ENCODE data around the gene MAS1L.
"Not testable (repeated sequence)": the region's sequence is repeated elsewhere in the genome, so short reads cannot be mapped to it uniquely, and the experiment has no call there.

The MAS1L gene

DNA sequence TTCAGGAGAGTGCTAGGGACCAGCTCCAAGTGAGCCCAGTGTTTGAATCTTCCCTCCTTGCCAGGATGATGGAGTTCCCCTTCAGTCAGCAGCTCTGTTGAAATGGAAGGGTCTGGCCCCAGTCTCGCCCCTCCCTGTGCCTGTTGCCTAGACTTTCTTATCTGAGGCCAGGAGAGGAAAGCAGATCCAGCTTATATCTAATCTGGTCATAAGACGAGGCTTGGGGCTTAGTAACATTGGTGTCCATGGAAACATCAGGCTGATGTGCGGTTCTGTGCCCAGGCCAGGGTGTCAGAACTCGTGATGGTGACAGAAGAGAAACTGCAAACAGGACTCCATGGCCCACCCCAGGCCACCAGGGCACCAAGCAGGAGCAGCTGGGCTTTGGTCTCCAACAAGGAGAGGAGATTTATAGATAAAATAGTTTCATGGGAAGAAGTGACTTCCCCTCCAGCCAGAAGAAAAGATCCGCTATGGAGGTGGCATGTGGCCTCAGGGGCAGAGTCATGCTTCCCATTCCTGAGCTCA is 9.8 kb downstream of the MAS1L start:
- DNase-seq: no peak

DNA sequence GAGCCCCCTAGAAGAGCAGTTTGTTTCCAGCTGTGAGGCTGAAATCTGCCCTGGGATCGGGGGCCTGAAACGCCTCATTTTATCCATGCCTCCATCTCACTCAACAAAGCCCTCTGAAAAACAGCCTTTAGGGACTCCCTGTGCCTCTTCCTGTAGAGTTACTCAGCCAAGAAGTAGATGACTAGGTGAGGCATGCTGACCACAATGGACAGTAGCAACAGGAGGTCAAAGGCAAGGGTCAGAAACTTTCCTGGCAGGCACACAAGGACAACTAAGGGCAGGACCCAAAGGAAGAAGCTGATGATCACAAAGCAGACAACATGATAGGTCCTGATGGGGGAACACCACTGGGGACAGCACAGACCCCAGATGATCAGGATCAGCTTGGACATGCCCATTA is 12.8 kb downstream of the MAS1L start:
- no peak for DNase-seq

DNA sequence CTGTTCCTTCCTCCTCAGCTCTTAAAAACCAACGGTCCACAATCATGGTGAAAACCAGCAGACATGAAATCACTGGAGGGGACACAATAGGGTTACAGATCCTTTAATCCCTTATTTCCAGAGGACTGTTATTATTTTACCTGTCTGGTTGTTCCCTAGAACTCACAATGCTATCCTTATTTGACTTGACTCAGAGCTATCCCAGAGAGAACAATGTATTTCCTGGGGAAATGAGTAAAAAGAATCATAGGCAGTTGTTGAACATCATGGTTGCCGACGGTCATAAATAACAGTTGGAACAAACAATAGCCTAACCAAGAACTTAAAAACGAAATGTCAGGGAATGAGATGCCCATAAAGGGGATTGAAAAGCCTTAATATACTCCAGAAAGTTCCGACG is 21.5 kb downstream of the MAS1L start:
- DNase-seq: no peak

DNA sequence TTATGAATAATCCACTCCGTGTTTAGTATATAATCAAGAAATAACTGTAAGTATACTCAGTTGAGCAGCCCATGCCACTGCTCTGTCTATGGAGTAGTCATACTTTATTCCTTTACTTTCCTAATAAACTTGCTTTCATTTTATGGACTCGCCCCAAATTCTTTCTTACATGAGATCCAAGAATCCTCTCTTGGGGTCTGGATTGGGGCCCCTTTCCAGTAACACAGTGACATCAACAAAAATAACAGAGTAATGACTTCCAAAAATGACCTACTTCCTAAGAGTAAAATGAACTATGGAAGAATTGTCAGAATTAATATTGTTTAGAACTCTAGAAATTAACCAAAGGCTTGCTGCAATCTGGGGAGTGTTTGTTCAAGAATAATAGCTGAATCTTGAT is 22.0 kb downstream of the MAS1L start:
- no peak for DNase-seq

DNA sequence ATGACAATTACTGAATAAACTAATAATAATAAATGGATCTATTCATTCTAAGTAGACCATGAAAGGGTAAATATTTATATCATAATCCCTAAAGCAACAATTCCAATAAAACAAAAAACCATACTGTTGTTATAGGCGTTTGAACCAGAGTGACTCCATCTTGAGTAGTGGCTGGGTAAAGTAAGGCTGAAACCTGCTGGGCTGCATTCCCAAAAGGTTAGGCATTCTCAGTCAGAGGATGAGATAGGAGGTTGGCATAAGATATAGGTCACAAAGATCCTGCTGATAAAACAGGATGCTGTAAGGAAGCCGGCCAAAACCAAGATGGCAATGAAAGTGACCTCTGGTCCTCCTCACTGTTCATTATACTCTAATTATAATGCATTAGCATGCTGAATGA is 22.5 kb downstream of the MAS1L start:
- no peak for DNase-seq

DNA sequence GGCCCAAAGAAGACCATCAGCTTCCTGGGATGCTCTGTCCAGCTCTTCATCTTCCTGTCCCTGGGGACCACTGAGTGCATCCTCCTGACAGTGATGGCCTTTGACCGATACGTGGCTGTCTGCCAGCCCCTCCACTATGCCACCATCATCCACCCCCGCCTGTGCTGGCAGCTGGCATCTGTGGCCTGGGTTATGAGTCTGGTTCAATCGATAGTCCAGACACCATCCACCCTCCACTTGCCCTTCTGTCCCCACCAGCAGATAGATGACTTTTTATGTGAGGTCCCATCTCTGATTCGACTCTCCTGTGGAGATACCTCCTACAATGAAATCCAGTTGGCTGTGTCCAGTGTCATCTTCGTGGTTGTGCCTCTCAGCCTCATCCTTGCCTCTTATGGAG is 25.7 kb downstream of the MAS1L start:
- no peak for DNase-seq

DNA sequence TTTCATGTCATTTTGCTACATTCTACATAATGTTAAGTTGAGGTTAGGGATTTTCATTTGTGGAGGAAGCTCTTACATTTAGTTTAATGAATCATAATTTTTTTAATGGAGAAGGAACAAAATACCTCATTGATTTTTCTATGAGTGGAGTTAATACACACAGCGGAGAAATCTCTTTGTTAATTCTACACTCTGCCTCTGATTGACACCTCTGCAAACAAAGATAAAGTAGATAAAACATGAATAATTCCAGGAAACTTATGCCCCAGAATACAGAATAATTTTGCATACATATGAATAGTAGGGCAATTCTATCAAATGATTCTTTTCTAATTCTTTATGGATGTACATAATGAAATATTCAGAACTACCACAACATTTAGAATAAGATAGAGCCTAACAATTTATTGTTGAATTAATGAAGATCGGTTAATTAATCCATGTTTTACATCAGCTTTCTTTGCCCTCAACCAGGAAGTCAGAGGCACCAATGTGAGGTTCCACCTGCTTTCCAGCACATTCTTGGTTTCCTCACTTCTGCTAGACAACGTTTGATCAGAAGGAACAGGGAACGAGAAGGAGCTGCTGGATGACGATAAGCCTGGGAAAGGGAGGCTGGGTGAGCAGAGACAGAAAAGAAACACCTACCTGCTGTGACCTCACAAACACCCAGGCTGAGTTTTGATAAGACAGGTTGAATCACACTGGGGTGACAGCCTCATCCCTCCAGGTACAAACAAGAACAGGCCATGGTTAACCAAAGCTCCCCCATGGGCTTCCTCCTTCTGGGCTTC is 26.5 kb downstream of the MAS1L start:
- DNase-seq: no peak

DNA sequence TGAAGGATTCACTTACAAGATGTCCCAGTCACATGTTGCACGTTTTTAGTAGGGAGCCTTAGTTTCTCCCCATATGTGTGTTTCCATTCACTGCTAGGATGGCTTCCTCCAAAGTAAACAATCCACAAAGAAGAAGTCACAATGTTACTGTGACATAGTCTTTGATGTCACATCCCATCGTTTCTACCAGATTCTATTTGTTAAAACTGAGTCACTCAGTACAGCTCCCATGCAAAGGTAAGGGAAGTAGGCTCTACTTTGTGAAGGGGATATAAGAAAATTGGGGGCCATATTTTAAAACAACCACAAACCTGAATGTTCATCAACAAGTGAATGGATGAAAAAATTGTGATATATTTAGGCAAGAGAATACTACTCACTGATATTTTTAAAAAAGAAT is 30.8 kb downstream of the MAS1L start, which contains the start of the genes OR11A1 and OR2H1:
TSS of gene OR11A1 (minus strand) at position 101 of the 400 bp plus-strand sequence. CDS start 29,430 bp downstream, outside the sequence.
TSS of gene OR2H1 (plus strand) at position 185 of the 400 bp plus-strand sequence. CDS start 4,615 bp downstream, outside the sequence.
- no peak for DNase-seq

DNA sequence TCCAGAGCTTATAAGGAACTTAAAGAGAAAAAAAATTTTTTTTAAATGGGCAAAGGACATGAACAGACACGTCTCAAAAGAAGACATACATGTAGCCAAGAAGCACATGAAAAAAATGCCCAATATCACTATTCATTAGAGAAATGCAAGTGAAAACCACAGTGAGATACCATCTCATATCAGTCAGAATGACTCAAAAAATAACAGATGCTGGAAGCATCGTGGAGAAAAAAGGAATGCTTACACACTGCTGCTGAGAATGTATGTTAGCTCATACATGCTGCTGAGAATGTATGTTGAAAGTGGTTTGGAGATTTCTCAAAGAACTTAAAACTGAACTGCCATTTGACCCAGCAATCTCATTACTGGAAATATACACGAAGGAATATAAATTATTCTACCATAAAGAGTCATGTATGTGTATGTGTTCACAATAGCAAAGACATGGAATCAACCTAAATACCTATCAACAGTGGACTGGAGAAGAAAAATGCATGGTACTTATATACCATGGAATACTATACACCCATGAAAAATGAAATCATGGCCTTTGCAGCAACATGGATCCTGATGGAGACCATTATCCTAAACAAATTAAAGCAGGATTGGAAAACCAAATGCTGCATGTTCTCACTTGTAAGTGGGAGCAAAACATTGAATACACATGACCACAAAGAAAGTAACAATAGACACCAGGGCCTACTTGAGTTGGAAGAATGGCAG is 36.1 kb downstream of the MAS1L start:
- no peak for DNase-seq

DNA sequence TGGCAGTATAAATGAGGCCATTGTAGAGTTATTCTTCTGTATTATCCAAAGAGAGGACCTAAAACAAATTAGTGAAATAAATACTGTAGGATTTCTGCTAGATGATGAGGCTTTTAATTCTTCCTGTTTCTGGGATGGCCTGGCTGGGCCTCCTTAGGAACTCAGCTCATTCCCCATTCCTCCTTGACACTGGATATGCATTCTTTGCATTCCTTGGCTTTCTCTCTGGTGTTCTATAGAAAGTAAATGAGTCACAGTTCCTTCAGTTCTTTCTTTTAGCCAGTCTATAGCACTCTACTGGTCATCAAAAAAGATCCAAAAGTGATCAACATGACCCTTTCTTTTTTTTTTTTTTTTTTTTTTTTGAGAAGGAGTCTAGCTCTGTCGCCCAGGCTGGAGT is 40.1 kb downstream of the MAS1L start:
- no peak for DNase-seq

DNA sequence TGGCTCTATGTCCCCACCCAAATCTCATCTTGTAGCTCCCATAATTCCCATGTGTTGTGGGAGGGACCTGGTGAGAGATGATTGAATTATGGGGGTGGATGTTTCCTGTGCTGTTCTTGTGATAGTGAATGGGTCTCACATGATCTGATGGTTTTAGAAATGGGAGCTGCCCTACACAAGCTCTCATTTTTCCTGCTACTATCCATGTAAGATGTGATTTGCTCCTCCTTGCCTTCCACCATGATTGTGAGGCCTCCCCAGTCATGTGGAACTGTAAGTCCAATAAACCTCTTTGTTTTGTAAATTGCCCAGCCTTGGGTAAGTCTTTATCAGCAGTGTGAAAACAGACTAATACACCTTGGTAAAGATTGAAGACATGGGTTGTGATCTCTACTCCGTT is 43.7 kb downstream of the MAS1L start:
- DNase-seq: not testable (repeated sequence)

DNA sequence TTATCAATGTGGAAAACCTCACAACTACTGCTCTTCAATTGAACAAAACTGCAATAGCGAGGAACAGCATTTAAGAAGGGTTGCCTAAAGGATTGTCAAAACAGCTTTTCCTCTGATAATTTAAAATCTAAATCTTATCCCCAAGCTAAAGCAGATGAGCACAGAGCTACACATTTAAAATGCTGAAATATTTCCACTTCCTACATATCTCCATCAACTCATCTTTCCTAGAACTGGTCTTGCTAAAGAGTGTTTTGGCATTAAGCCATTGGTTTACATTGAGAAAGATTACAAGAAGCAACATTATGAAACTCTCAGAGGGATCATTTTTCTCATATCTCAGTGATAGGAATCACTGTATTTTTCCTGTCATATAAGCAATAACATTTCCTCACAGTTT is 45.0 kb downstream of the MAS1L start:
- no peak for DNase-seq

DNA sequence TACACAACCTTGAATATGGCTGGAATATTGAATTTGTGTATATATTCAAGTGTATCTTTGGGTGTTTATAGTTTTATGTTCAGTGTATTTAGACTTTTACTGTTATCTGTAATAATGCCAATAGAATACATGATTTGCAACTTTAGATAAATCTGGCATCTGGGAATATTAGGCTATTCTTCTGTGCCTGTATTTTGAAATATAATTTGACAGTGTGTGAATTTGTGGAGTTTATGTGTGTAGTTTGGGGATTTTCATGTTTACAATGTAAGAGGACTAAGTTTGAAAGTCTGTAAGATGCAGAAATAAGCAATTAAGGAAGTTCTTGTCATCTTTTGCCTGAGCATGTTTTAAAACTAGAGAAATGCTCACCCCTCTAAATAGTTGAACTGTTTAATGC is 48.8 kb downstream of the MAS1L start, which contains the start of gene OR10C1:
TSS of gene OR10C1 (plus strand) at position 301 of the 400 bp plus-strand sequence. CDS start 710 bp downstream, outside the sequence.
- no peak for DNase-seq

DNA sequence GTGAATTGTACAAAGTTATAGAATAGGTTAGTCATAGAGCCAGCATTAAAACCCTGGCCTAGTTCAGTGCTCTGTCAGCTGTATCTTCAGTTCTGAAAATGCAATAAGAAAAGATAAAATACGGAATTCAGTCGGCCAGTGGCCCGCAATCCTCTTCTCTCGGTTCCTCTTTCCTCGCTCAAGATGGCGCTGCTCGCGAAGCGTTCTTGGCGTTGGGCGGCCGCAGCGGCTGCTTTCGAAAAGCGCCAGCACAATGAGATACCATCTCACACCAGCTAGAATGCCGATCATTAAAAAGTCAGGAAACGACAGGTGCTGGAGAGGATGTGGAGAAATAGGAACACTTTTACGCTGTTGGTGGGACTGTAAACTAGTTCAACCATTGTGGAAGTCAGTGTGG is 51.0 kb downstream of the MAS1L start:
- not testable (repeated sequence) for DNase-seq

Data from stimulated activated CD4-positive, alpha-beta T cell treated with anti-CD3 and anti-CD28 coated beads, Interleukin-15, amount 100 ng/mL, for 24 hours (primary cell).